ENCODE measurements around the gene CNOT6.

DNA sequence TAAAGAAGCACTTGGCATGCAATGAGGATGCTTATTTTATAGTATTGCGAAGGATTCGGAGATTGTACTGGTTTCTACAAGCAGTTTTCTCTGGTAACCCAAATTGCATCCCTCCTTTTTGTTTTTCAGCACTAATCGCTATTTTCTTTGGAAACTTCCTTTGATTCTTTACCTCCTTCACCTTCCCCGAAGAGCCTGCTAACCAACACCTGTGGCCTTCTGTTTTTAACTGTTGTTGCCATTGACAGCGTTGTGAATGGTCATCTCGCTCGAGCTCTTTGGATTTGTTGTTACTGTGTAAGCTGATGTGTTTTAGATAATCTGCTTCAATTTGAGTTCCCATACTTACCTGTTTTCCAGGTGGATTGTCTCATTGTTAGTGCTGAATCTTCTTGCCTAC lies 1.1 kb downstream of the CNOT6 start:
- TF ChIP-seq, protein P1, sequence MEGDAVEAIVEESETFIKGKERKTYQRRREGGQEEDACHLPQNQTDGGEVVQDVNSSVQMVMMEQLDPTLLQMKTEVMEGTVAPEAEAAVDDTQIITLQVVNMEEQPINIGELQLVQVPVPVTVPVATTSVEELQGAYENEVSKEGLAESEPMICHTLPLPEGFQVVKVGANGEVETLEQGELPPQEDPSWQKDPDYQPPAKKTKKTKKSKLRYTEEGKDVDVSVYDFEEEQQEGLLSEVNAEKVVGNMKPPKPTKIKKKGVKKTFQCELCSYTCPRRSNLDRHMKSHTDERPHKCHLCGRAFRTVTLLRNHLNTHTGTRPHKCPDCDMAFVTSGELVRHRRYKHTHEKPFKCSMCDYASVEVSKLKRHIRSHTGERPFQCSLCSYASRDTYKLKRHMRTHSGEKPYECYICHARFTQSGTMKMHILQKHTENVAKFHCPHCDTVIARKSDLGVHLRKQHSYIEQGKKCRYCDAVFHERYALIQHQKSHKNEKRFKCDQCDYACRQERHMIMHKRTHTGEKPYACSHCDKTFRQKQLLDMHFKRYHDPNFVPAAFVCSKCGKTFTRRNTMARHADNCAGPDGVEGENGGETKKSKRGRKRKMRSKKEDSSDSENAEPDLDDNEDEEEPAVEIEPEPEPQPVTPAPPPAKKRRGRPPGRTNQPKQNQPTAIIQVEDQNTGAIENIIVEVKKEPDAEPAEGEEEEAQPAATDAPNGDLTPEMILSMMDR (IDR thresholded peaks at IDR 0.05; ENCODE audit: borderline replicate concordance, extremely low read depth, low read length, poor library complexity, severe bottlenecking) = no peak
- TF ChIP-seq EZH2 (IDR thresholded peaks at IDR 0.05; ENCODE audit: borderline replicate concordance, low read depth, low read length, severe bottlenecking) = no peak
